Measurements from ENCODE around the gene BCORL1. TPM values are rescaled to one million over a fixed set of nuclear protein-coding genes. Genes with fewer than 3 reads are reported as not detected.
A peak's percentile ranks its signal among the peaks of the same experiment; 100 is the strongest.

The BCORL1 gene
- total RNA-seq, 4 donors from 2014 or later: 4.7 to 12.0 (median 6.2) TPM

- WGBS, 2 donors: 91 to 94% methylated on average over 8 of the region's 8 CpGs
- no peak overlapping the region for H3K4me3 ChIP-seq (replicated peaks in 1 of 3)
- intact Hi-C loops (cut with DNase I): no loop called here
- no peak for DNase-seq
- H3K9me3 ChIP-seq: no peaks in the 10 kb centered on the region
- peaks cover 0 to 7% of the 10 kb centered on the region in 2 donors for H3K4me1 ChIP-seq
- no peak overlapping the region for H3K27ac ChIP-seq
- TF ChIP-seq CTCF (IDR thresholded peaks at IDR 0.05): no peak
- no peak for TF ChIP-seq POLR2A (IDR thresholded peaks at IDR 0.05)
- H3K27me3 ChIP-seq: no peaks in the 10 kb centered on the region
- H3K36me3 ChIP-seq: no peaks in the 10 kb centered on the region
These were observed 18.7 kb upstream of the BCORL1 start for GRCh38 chrX:129963729-129964128.

GRCh38 chrX:129965166-129965565 lies 17.3 kb upstream of the BCORL1 start:
- intact Hi-C loops (cut with DNase I): no loop called here
- Histone ChIP-seq H3K36me3 (no peaks in the 10 kb centered on the region), H3K4me1 (peaks cover 0 to 7% of the 10 kb centered on the region in 2 donors), H3K9me3 (no peaks in the 10 kb centered on the region), H3K27ac (no peak overlapping the region), H3K4me3 (replicated peaks in 1 of 3) (no peak overlapping the region), H3K27me3 (no peaks in the 10 kb centered on the region)
- WGBS, 2 donors: 85 to 93% methylated on average over 6 of the region's 6 CpGs
- TF ChIP-seq CTCF (IDR thresholded peaks at IDR 0.05) (no peak), POLR2A (IDR thresholded peaks at IDR 0.05) (no peak)
- DNase-seq: no peak

- H3K27me3 ChIP-seq: no peaks in the 10 kb centered on the region
- no peak overlapping the region for H3K4me3 ChIP-seq (replicated peaks in 1 of 3)
- no peaks in the 10 kb centered on the region for H3K36me3 ChIP-seq
- no peaks in the 10 kb centered on the region for H3K4me1 ChIP-seq
- H3K9me3 ChIP-seq: no peaks in the 10 kb centered on the region
- intact Hi-C loops (cut with DNase I): no loop called here
- TF ChIP-seq CTCF (IDR thresholded peaks at IDR 0.05) (no peak), POLR2A (IDR thresholded peaks at IDR 0.05) (no peak)
- WGBS, 2 donors: 94 to 98% methylated on average over 3 of the region's 3 CpGs
- no peak overlapping the region for H3K27ac ChIP-seq
- DNase-seq: no peak
These were observed 13.5 kb upstream of the BCORL1 start for GRCh38 chrX:129968968-129969367.

- peak in 1 of 2 donors; percentile 6 for DNase-seq
- Histone ChIP-seq H3K9me3 (no peaks in the 10 kb centered on the region), H3K27ac (no peak overlapping the region), H3K27me3 (no peaks in the 10 kb centered on the region), H3K36me3 (no peaks in the 10 kb centered on the region), H3K4me1 (no peaks in the 10 kb centered on the region), H3K4me3 (replicated peaks in 1 of 3) (no peak overlapping the region)
- TF ChIP-seq CTCF (IDR thresholded peaks at IDR 0.05) (no peak), POLR2A (IDR thresholded peaks at IDR 0.05) (no peak)
- 58 to 62% methylated on average over 4 of the region's 5 CpGs for WGBS, 2 donors
- intact Hi-C loops (cut with DNase I): no loop called here
These were observed 6.0 kb upstream of the BCORL1 start for GRCh38 chrX:129976441-129976840.

GRCh38 chrX:129979207-129979920 lies 3.1 kb upstream of the BCORL1 start:
- peak in 1 of 2 donors; percentile 3 for DNase-seq
- Histone ChIP-seq H3K36me3 (no peaks in the 10 kb centered on the region), H3K27me3 (no peaks in the 10 kb centered on the region), H3K27ac (peak overlapping the region in 2 of 3 donors; percentile 61 to 79), H3K4me3 (replicated peaks in 1 of 3) (peak overlapping the region in 1 of 3 donors; percentile 50), H3K4me1 (no peaks in the 10 kb centered on the region), H3K9me3 (no peaks in the 10 kb centered on the region)
- WGBS, 2 donors: 43 to 54% methylated on average over 12 to 18 of the region's 35 CpGs
- no peak for TF ChIP-seq POLR2A (IDR thresholded peaks at IDR 0.05)
- no peak for TF ChIP-seq CTCF (IDR thresholded peaks at IDR 0.05)
- intact Hi-C loops (cut with DNase I): no loop called here

All from thyroid gland (tissue), 4 donors.